HG03196 (cell line): ENCODE data around the gene MITF.

Experiments
- ATAC-seq: cut with Tn5 transposase; IDR thresholded peaks from one replicate; pipeline ENCODE4 v1.9.1; 2021; ENCODE audit not compliant: unreplicated experiment

MITF gene

DNA sequence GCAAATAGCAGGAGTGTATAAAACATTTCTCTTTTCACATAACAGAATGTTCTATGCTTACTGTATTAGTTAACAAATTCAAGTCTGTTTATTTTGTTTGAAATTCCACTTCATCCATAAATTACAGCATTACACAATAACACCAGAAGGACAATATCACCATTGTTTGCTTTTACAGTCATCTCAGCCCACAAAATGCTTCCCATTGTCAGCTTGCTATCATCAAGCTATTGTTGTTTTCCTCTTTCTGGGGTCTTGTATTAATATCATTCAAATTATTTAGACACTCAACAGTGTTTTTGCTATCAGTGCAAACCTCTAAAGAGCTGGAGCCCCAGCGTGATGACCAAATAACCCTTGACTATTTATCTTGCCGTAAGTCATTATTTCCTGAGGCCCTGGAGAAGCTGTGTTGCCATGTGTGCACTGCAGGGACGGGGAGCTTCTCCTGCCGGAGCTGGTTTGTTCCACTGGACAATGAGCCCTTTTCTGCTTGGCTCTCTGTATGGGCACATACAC is 261.4 kb downstream of the MITF start:
- no peak for ATAC-seq

DNA sequence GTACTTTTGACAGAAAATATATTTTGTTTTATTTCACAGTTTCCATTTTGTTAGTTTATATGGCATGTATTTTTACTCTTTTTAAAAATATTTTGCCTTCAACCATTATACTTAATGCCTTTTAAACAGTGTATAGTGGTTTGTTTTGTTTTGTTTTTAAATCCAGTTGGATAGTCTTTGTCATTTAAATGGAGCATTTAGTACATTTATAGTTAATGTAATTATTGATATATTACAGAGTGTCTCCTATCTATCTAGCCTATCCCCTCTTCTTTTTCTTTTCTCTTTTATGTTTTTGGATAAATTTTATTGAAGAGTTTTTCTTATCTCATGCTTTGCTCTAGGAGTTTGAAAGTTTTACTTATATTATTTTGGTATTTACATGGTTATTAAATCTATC is 263.9 kb downstream of the MITF start:
- no peak for ATAC-seq

DNA sequence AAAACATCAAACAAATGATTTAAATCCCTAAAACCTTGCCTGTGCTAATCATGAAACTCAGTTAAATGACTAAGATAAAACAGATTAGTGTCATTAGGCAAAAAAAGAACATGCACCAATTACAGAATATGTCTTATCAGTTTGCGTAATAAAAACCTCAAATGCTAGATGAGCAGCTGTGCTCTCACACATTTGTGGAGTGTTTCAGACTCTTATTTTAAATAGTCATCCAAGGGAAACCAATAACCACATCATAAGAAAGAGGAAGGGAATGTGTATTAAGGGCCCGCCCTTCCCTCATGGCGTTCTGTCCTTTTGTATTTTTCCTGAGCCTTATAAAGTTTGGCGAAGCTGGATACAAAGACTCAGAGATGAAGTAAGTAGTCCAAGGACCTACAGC is 266.8 kb downstream of the MITF start:
- ATAC-seq: no peak

DNA sequence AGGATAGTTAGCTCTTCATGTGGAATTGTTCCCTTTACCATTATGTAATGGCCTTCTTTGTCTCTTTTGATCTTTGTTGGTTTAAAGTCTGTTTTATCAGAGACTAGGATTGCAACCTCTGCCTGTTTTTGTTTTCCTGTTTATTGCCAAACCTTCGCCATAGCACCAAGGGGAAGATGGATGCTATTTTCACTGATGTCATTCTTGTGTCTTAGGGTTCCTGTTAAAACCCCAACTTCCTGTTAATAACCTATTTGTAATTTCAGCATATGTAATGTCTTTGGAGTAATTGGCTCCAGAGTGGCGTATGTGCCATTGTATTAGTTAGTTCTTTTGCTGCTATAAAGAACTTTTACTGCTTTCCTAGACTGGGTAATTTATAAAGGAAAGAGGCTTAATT is 271.1 kb downstream of the MITF start:
- no peak for ATAC-seq

DNA sequence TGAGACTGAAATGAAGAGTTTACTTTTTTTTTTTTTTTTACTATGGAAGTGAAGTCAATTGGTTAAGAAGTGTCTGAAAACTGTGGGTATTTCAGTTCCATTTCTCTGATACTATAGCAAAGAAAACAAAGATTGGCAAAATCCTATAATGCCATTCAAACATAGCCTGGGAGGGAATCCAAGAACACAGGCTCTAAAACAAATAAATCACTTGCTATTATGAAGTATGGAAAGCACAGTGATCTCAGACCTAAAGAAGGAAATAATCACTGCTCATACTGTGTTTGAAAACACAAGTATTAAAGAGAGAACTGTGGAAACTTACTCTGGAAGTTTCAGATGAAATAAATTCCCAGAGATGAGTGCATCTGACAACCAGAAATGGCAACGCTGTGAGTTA is 272.3 kb downstream of the MITF start:
- no peak for ATAC-seq
